GM21515 (cell line): ENCODE data around the gene AFM.

Experiments
- ATAC-seq: cut with Tn5 transposase; IDR thresholded peaks from one replicate; pipeline ENCODE4 v1.9.1; 2021; ENCODE audit not compliant: unreplicated experiment

AFM gene

GRCh38 chr4:73450398-73451004 lies 31.0 kb upstream of the AFM start:
- ATAC-seq = no peak

GRCh38 chr4:73451404-73451803 lies 30.1 kb upstream of the AFM start:
- ATAC-seq = no peak

- ATAC-seq = no peak
Observed at GRCh38 chr4:73451981-73452747, 29.4 kb upstream of the AFM start.

- ATAC-seq = no peak
Observed at GRCh38 chr4:73452953-73453700, 28.4 kb upstream of the AFM start.

- ATAC-seq = no peak
Observed at GRCh38 chr4:73453701-73454005, 27.9 kb upstream of the AFM start.

GRCh38 chr4:73454920-73455319 lies 26.6 kb upstream of the AFM start:
- no peak for ATAC-seq

GRCh38 chr4:73456177-73457022 lies 25.1 kb upstream of the AFM start:
- ATAC-seq = no peak

GRCh38 chr4:73458184-73459047 lies 23.1 kb upstream of the AFM start:
- no peak for ATAC-seq

- ATAC-seq = no peak
Observed at GRCh38 chr4:73459048-73459421, 22.5 kb upstream of the AFM start.

GRCh38 chr4:73460913-73461522 lies 20.5 kb upstream of the AFM start:
- ATAC-seq = no peak

- no peak for ATAC-seq
Observed at GRCh38 chr4:73468170-73468569, 13.4 kb upstream of the AFM start.

- ATAC-seq = no peak
Observed at GRCh38 chr4:73470728-73471127, 10.8 kb upstream of the AFM start.

- no peak for ATAC-seq
Observed at GRCh38 chr4:73477176-73477575, 4.4 kb upstream of the AFM start.

GRCh38 chr4:73479323-73479722 lies 2.2 kb upstream of the AFM start:
- no peak for ATAC-seq

GRCh38 chr4:73485085-73485484 lies 3.5 kb downstream of the AFM start:
- no peak for ATAC-seq

- ATAC-seq = no peak
Observed at GRCh38 chr4:73485596-73485995, 4.1 kb downstream of the AFM start.

- ATAC-seq = no peak
Observed at GRCh38 chr4:73486497-73486896, 5.0 kb downstream of the AFM start.

- ATAC-seq = no peak
Observed at GRCh38 chr4:73487233-73487632, 5.7 kb downstream of the AFM start.

- ATAC-seq = no peak
Observed at GRCh38 chr4:73499996-73500765, 18.6 kb downstream of the AFM start.
